Activated naive CD4-positive, alpha-beta T cell treated with anti-CD3 and anti-CD28 coated beads, Interleukin-2, amount 50 U/mL, for 72 hours (primary cell): ENCODE measurements around the gene NPIPB2. TPM values are rescaled to one million over a fixed set of nuclear protein-coding genes. Genes with fewer than 3 reads are reported as not detected.
"Not testable (repeated sequence)": the region's sequence is repeated elsewhere in the genome, so short reads cannot be mapped to it uniquely, and the experiment has no call there.

Source experiments
- ATAC-seq, 2 donors: fragments of 150-1000 bp; cut with Tn5 transposase; 2 replicates each; pipeline ENCODE4 v1.10.0; 2021; ENCODE audit warnings: mild to moderate bottlenecking in 2 of 2, moderate library complexity in 2 of 2
- DNase-seq, 2 donors: peaks; one replicate each; pipeline ENCODE4 v3.0.0; 2021 to 2022; ENCODE audit warnings: low spot score in 2 of 2
- H3K27ac Mint-ChIP-seq, 2 donors: one replicate each; pipeline ENCODE4 v1.8.0; 2022; ENCODE audit warnings: mild to moderate bottlenecking in 2 of 2, mixed read lengths in 2 of 2
- H3K36me3 Mint-ChIP-seq, 2 donors: one replicate each; pipeline ENCODE4 v1.8.0; 2022; ENCODE audit warnings: mixed read lengths in 2 of 2
- H3K9me3 Mint-ChIP-seq, 2 donors: one replicate each; pipeline ENCODE4 v1.8.0; 2022; ENCODE audit warnings: mixed read lengths in 2 of 2
- total RNA-seq, 2 donors: library from RNA; stranded (reverse); gene quantifications; one replicate each; pipeline ENCODE4 v1.2.3, GENCODE V29; 2022

NPIPB2 gene
- total RNA-seq, 2 donors from 2014 or later: 16.5 to 24.5 TPM

DNA sequence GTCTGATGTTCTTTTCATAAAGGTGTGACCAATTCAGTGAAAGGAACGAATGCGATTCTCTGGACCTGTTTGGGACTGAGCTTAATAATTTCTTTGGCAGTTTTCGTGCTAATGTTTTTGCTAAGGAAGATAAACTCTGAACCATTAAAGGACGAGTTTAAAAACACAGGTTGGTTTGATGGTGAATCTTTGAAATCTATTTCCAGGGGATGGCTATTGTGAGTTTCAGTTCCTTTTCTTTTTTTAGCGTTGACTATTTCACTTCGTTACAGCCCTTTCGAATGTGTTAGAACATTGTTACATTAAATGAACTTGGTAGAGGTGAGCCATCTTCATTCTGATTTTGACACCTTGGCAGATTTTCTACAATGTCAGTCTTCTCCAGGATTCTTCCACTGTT is 24.3 kb upstream of the NPIPB2 start:
- Mint-ChIP-seq H3K36me3 (no peaks in the 10 kb centered on the region), H3K9me3 (no peaks in the 10 kb centered on the region), H3K27ac (no peak overlapping the region)
- ATAC-seq (no peak), DNase-seq (no peak)

DNA sequence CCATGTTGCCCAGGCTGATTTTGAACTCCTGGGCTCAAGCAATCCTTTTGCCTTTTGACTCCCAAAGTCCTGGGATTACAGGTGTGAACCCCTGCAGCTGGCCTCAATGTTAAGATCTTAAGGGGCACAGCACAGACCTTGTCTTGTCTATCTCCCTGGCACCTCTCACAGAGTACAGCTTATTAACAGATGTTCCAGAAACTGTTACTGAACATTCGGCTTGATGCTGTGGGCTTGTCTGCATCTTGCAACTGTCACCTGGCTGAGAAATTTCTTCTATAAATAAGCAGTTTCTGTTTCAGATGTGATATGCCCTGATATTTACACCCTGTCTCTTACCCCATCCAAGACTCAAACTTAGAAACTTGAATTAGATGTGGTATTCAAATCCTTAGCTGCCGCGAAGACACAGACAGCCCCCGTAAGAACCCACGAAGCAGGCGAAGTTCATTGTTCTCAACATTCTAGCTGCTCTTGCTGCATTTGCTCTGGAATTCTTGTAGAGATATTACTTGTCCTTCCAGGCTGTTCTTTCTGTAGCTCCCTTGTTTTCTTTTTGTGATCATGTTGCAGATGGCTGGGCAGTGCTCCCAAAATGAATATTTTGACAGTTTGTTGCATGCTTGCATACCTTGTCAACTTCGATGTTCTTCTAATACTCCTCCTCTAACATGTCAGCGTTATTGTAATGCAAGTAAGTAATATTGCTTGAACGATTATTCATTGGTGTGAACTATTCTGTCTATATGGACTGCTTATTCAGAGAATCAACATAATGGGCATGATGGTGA is 23.1 kb upstream of the NPIPB2 start, which contains the start of gene TNFRSF17:
Gene TNFRSF17, plus strand, starts transcription at position 450 of the 791 bp plus-strand sequence. Its CDS starts 115 bp downstream, at position 565.
- no peak for ATAC-seq
- Mint-ChIP-seq H3K27ac (no peak within 1 kb of the TSS), H3K36me3 (no peaks in the 10 kb centered on the region), H3K9me3 (no peaks in the 10 kb centered on the region)
- DNase-seq: no peak

DNA sequence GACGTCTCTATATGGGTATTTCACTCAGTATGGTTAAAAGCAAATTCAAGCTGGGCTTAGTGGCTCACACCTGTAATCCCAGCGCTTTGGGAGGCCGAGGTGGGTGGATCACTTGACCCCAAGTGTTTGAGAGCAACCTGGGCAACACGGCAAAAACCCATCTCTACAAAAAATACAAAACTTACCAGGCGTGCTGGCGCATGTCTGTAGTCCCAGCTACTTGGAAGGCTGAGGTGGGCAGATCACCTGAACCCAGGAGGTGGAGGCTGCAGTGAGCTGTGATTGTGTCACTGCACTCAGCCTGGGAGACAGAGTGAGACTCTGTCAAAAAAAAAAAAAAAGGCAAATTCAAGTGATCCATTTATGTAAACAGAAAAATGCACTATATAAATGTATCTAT is 21.9 kb upstream of the NPIPB2 start:
- no peak overlapping the region for H3K27ac Mint-ChIP-seq
- H3K9me3 Mint-ChIP-seq: no peaks in the 10 kb centered on the region
- DNase-seq (no peak), ATAC-seq (no peak)
- H3K36me3 Mint-ChIP-seq: no peaks in the 10 kb centered on the region

DNA sequence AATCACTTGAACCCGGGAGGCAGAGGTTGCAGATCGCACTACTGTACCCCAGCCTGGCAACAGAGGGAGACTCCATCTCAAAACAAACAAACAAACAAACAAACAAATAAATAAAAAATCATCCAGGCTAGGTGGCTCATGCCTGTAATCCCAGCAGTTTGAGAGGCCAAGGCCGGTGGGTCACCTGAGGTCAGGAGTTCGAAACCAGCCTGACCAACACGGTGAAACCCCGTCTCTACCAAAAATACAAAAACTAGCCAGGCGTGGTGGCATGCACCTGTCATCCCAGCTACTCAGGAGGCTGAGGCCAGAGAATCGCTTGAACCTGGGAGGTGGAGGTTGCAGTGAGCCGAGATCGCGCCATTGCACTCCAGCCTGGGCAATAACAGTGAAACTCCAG is 21.1 kb upstream of the NPIPB2 start:
- H3K9me3 Mint-ChIP-seq, H3K36me3 Mint-ChIP-seq, DNase-seq, ATAC-seq, H3K27ac Mint-ChIP-seq: not testable (repeated sequence)

DNA sequence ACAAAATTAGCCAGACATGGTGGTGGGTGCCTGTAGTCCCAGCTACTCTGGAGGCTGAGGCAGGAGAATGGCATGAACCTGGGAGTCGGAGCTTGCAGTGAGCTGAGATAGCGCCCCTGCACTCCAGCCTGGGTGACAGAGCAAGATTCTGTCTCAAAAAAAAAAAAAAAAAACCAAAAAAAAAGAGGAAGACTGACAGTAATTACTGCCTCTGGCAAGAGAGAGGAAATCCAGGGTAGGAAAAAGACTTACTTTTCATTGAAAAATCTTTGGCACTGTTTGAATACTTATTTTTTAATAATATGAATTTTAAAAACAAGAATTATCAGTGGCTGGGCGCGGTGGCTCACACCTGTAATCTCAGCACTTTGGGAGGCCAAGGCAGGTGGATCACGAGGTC is 20.6 kb upstream of the NPIPB2 start:
- DNase-seq, H3K36me3 Mint-ChIP-seq, ATAC-seq, H3K9me3 Mint-ChIP-seq, H3K27ac Mint-ChIP-seq: not testable (repeated sequence)

DNA sequence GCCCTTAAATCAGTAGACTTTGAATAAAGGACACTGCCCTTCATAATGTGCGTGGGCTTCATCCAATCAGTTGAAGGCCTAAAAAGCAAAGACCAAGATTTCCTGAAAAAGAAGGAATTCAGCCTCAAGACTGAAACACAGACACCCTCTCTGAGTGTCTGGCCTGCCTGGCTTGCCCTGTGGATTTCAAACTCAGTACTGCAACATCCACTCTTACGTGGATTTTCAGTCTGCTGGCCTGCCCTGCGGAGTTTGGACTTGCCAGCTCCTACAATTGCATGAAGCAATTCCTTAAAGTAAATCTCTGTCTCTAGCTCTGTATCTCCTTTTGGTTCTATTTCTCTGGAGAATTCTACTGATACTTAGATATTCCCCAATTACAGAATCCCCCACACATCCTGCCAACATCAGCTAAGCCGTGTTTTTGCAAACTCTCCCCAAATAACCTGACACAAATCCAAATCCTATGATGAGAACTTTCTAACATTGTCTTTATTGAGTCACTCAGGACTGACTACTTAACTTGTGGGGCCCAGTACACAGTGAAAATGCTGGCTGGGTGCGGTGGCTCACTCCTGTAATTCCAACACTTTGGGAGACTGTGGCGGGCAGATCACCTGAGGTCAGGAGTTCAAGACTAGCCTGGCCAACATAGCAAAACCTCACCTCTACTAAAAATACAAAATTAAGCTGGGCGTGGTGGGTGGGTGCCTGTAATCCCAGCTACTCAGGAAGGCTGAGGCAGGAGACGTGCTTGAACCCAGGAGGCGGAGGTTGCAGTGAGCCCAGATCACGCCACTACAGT is 15.9 kb upstream of the NPIPB2 start:
- ATAC-seq: no peak
- no peaks in the 10 kb centered on the region for H3K36me3 Mint-ChIP-seq
- no peak for DNase-seq
- no peaks in the 10 kb centered on the region for H3K9me3 Mint-ChIP-seq
- H3K27ac Mint-ChIP-seq: no peak overlapping the region

DNA sequence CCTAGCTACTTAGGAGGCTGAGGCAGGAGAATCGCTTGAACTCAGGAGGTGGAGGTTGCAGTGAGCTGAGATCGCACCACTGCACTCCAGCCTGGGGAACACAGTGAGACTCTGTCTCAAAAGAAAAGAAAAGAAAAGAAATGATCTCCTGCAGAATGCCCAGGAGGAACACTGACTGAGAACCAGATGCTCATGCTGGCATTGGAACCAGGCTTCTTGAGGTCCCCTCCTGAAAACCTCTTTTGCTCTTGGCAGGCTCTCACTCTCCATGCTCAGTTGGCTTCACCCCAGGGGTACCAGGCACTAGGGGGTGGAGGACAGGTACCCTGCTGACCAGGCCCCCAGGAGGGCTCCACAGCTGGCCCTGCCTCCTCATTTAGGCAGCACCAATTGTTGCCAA is 14.7 kb upstream of the NPIPB2 start:
- ATAC-seq (no peak), DNase-seq (no peak)
- H3K9me3 Mint-ChIP-seq: no peaks in the 10 kb centered on the region
- no peak overlapping the region for H3K27ac Mint-ChIP-seq
- H3K36me3 Mint-ChIP-seq: no peaks in the 10 kb centered on the region

DNA sequence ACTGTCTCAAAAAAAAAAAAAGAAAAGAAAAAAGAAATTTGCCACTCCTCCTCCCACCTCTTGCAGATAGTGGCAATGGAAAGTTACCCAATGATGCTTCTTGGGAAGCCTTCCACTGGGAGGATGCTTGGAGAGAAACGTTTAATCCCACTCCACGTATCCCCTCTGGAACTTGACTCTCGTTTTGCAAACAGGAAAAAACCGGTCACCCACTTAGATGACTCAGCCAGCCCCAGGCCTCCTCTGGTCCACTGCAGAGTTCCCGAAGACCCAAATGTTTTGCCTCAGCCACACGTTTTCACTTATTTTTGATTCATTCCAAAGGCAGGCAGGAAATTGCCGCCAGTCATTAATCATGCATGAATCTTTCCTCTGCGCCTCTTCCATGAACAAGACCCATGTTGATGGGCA is 13.9 kb upstream of the NPIPB2 start:
- H3K9me3 Mint-ChIP-seq: no peaks in the 10 kb centered on the region
- H3K27ac Mint-ChIP-seq: no peak overlapping the region
- DNase-seq: no peak
- ATAC-seq: no peak
- no peaks in the 10 kb centered on the region for H3K36me3 Mint-ChIP-seq

DNA sequence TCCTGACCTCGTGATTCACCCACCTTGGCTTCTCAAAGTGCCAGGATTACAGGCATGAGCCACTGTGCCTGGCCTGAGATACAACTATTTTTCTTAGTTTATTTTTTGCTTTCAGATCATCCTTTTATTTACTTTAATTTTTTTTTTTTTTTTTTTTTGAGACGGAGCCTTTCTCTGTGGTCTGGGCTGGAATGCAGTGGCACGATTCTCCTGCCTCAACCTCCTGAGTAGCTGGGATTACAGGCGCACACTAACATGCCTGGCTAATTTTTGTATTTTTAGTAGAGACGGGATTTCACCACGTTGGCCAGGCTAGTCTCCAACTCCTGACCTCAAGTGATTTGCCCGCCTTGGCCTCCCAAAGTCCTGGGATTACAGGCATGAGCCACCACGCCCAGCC is 11.7 kb upstream of the NPIPB2 start:
- H3K9me3 Mint-ChIP-seq, DNase-seq, H3K36me3 Mint-ChIP-seq, ATAC-seq: not testable (repeated sequence)
- peak overlapping the region in 1 of 2 donors; percentile 55 for H3K27ac Mint-ChIP-seq

DNA sequence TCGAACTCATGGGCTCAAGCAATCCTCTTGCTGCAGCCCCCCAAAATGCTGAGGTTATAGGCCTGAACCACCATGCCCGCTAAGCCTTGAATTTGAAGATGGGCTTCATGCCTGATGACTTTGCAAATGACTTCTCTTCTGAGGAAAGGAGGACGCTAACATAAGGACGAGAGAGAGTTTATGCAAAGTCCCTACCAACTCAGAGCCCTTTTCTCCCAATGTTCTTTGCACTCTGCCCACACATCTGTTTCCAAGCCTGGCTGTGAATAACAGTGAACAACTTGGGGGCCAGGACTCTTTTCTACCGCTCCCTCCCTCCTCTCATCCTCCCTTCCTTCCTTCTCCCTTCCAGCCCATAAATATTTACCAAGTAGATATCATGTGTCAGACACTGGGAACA is 8.5 kb upstream of the NPIPB2 start:
- ATAC-seq (no peak), DNase-seq (no peak)
- H3K27ac Mint-ChIP-seq: peak overlapping the region in 1 of 2 donors; percentile 57
- H3K36me3 Mint-ChIP-seq: no peaks in the 10 kb centered on the region
- H3K9me3 Mint-ChIP-seq: no peaks in the 10 kb centered on the region

DNA sequence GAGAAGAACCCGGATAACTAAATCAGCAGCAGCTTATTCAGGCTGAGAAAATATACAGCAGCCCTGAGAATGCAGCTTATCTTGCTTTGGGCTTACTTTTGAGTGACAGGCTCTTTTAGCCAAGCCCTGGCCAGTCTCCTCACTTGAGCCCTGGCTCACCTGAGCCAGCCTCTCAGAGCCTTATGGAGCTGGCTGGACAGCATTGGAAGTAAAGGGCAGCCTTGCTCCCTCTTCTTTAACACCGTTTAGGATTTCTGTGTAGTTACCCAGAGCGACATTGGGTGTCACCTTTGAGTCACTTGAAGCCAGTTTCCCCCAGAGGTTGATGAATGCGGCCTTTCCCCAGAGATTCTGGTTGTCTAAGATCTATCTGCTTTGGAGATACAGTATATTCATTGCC is 7.7 kb upstream of the NPIPB2 start:
- H3K36me3 Mint-ChIP-seq: no peaks in the 10 kb centered on the region
- no peak overlapping the region for H3K27ac Mint-ChIP-seq
- DNase-seq (peak in 1 of 2 donors; percentile 24), ATAC-seq (peak in 1 of 2 donors; percentile 70)
- no peaks in the 10 kb centered on the region for H3K9me3 Mint-ChIP-seq

DNA sequence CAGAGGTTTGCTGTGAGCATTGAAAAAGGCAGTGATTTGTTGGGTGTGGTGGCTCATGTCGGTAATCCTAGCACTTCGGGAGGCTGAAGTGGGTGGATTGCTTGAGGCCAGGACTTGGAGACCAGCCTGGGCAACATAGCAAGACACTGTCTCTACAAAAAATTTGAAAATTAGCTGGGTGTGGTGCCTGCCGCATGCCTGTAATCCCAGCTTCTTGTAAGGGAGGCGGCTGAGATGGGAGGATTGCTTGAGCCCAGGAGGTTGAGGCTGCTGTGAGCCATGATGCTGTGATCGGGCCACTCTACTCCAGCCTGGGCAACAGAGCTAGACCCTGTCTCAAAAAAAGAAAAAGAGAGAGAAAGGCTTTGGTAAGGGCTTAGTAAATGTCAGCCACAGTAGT is 7.0 kb upstream of the NPIPB2 start:
- ATAC-seq: no peak
- Mint-ChIP-seq H3K27ac (no peak overlapping the region), H3K9me3 (no peaks in the 10 kb centered on the region), H3K36me3 (no peaks in the 10 kb centered on the region)
- no peak for DNase-seq

DNA sequence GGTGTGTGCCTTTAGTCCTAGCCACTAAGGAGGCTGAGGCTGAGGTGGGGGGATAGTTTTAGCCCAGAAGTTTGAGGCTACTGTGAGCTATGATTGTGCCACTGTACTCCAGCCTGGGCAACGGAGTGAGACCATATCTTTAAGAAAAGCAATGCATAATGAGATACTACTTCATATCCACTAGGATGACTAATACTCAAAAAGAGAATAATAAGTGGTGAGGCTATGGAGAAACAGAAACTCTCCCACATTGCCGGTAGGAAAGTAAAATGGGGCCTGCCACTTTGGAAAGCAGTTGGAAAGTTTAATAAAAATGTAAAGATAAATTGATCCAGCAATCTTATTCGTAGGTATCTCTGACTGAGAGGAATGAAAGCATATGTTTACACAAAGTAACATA is 4.6 kb upstream of the NPIPB2 start:
- H3K9me3 Mint-ChIP-seq: no peaks in the 10 kb centered on the region
- no peaks in the 10 kb centered on the region for H3K36me3 Mint-ChIP-seq
- no peak for ATAC-seq
- H3K27ac Mint-ChIP-seq: no peak overlapping the region
- no peak for DNase-seq

DNA sequence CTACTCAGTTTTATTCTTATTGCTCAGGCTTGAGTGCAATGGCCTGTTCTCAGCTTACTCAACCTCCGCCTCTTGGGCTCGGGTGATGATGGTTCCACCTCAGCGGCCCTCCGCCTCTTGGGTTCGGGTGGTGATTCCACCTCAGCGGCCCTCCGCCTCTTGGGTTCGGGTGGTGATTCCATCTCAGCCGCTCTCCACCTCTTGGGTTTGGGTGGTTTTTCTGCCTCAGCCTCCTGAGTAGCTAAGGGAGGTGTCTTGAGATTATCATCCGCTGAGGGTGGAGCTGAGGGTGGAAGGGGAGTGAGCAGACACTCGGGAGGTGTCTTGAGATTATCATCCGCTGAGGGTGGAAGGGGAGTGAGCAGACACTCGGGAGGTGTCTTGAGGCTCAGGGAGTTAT is 14.5 kb downstream of the NPIPB2 start:
- ATAC-seq, H3K36me3 Mint-ChIP-seq, H3K27ac Mint-ChIP-seq: not testable (repeated sequence)

DNA sequence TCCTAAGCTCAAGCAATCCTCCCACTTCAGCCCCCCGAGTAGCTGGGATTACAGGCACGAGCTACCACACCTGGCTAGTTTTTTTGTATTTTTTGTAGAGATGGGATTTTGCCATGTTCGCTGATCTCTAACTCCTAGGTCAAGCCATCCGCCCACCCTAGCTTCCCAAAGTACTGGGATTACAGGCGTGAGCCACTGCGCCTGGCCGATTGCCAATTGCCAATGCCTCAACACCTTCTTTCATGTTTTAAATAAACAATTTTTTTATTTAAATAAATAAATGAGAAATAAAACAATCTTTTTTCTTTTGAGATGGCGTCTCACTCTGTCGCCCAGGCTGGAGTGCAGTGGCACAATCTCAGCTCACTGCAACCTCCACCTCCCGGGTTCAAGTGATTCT is 17.8 kb downstream of the NPIPB2 start:
- ATAC-seq, H3K36me3 Mint-ChIP-seq, H3K27ac Mint-ChIP-seq, H3K9me3 Mint-ChIP-seq, DNase-seq: not testable (repeated sequence)

More for the DNA sequence above, 14.5 kb downstream of the NPIPB2 start:
- not testable (repeated sequence) for DNase-seq, H3K9me3 Mint-ChIP-seq

DNA sequence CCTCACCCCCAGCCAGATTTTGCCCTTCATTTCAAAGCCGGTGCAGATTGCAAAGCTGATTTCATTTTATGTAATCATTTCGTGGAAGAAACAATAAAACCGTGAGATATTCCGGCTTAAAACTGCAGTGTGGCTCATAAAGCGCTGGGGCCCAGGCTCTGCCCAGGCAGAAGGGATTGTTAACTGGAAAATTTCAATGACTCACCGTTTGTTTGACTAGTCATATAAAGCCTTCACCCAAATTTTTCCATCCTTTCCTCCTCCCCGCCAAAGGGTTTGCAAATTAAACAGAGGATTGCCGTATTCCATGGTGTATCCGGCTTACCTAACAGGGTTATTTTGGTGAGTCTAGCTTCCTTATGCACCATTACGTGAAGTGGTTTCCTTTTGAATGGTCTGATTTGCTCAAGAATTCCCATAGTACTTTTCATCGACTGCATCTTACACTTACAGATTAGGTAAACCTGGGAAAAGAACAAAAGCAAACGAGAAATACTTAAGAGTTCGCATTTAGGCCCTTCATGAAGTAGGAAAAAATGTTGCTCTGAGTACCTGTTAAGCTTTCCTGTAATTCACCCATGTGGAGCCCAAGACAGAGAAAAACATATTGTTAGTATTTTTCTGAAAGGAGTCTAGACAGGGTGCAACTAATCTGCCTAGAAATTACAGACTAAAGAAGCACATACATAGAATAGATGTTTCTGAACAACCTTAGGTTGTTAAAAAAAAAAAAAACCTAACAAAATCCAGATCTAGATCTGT is 25.1 kb downstream of the NPIPB2 start:
- DNase-seq (no peak), ATAC-seq (peak in 1 of 2 donors; percentile 7)
- H3K9me3 Mint-ChIP-seq: no peaks in the 10 kb centered on the region
- H3K27ac Mint-ChIP-seq: peak overlapping the region; percentile 93 to 94
- peaks cover 21 to 26% of the 10 kb centered on the region in 2 donors for H3K36me3 Mint-ChIP-seq
